Small intestine (tissue), 7 donors: Measurements from ENCODE around the gene SMYD3. TPM values are rescaled to one million over a fixed set of nuclear protein-coding genes. Genes with fewer than 3 reads are reported as not detected.

ENCODE experiments used
- DNase-seq, 2 donors: peaks; one replicate each; pipeline versions ENCODE4 v3.0.0 to v3.0.0-alpha.2; 2013
- FAIRE-seq: peaks from 2 replicates; lab custom pipeline; 2012; peaks lifted over from hg19 to GRCh38; lab: Jason Lieb, UNC
- H3K27ac ChIP-seq, 3 donors: one replicate each; pipeline ENCODE4 v1.5.1; 2013; ENCODE audit warnings: low read length in 2 of 3, mild to moderate bottlenecking in 2 of 3, control low read depth in 1 of 3, inconsistent platforms in 1 of 3, low read depth in 1 of 3, moderate library complexity in 1 of 3
- H3K27me3 ChIP-seq, 3 donors: one replicate each; pipeline ENCODE4 v1.6.1; 2013; ENCODE audit warnings: low read length in 3 of 3, inconsistent platforms in 1 of 3; ENCODE audit not compliant: control insufficient read depth in 3 of 3, insufficient read depth in 3 of 3
- H3K36me3 ChIP-seq, 3 donors: one replicate each; pipeline ENCODE4 v1.6.1; 2013; ENCODE audit warnings: low read length in 3 of 3, inconsistent platforms in 1 of 3, low read depth in 1 of 3, mild to moderate bottlenecking in 1 of 3, moderate library complexity in 1 of 3; ENCODE audit not compliant: control insufficient read depth in 3 of 3, insufficient read depth in 2 of 3
- H3K4me1 ChIP-seq, 3 donors: one replicate each; pipeline ENCODE4 v1.6.1; 2013; ENCODE audit warnings: low read length in 2 of 3, inconsistent platforms in 1 of 3, low read depth in 1 of 3, mild to moderate bottlenecking in 1 of 3, moderate library complexity in 1 of 3; ENCODE audit not compliant: control insufficient read depth in 3 of 3, insufficient read depth in 2 of 3
- H3K4me3 ChIP-seq, 3 donors: one replicate each; pipeline ENCODE4 v1.5.1; 2013; ENCODE audit warnings: low read length in 3 of 3, control low read depth in 1 of 3, inconsistent platforms in 1 of 3, low read depth in 1 of 3, mild to moderate bottlenecking in 1 of 3, moderate library complexity in 1 of 3
- H3K9me3 ChIP-seq, 2 donors: one replicate each; pipeline ENCODE4 v1.6.1; 2013; ENCODE audit warnings: low read depth in 1 of 2, low read length in 1 of 2; ENCODE audit not compliant: control insufficient read depth in 2 of 2, insufficient read depth in 1 of 2
- whole genome bisulfite sequencing, 3 donors: extraction: QIAGEN DNeasy Blood & Tissue Kit; methylation state at CpG; one replicate each; pipeline ENCODE4 v1.1.7; 2013; 5-methylcytosine and 5-hydroxymethylcytosine counted together
- polyA plus RNA-seq, 4 donors: library from polyadenylated mRNA; stranded (reverse) in 3 of 4; unstranded in 1 of 4; fragments of 200-250 nt in 3 of 4; fragments of 120-200 nt in 1 of 4; gene quantifications; one replicate each; pipeline versions ENCODE4 v1.2.1 to v1.2.3, GENCODE V29; 2013
- donor health status: healthy with polysubstance abuse.
- donor health status: control.
- donor health status: control.
- donor health status: Bipolar disorder and iron deficiency.
- donor health status: healthy.

The SMYD3 gene
- polyA plus RNA-seq, 4 donors = 5.4 to 10.1 (median 8.5) TPM

- FAIRE-seq (no peak), DNase-seq (no peak)
- H3K4me3 ChIP-seq = no peak overlapping the region
- H3K9me3 ChIP-seq = no peaks in the 10 kb centered on the region
- peaks cover 0 to 6% (median 0%) of the 10 kb centered on the region in 3 donors for H3K4me1 ChIP-seq
- WGBS, 3 donors = 51 to 73% (median 57%) methylated on average over 2 of the region's 2 CpGs
- no peaks in the 10 kb centered on the region for H3K27me3 ChIP-seq
- no peaks in the 10 kb centered on the region for H3K36me3 ChIP-seq
- H3K27ac ChIP-seq = no peak overlapping the region
These were observed 519.9 kb downstream of the SMYD3 start for GRCh38 chr1:245987219-245987545.

GRCh38 chr1:245986404-245987218, 520.5 kb downstream of the SMYD3 start:
- Histone ChIP-seq H3K27ac (no peak overlapping the region), H3K9me3 (no peaks in the 10 kb centered on the region), H3K36me3 (no peaks in the 10 kb centered on the region), H3K27me3 (no peaks in the 10 kb centered on the region), H3K4me1 (peaks cover 0 to 6% (median 0%) of the 10 kb centered on the region in 3 donors), H3K4me3 (no peak overlapping the region)
- no peak for DNase-seq
- no peak for FAIRE-seq
- 28 to 54% (median 36%) methylated on average over 12 of the region's 12 CpGs for WGBS, 3 donors

- no peaks in the 10 kb centered on the region for H3K4me1 ChIP-seq
- no peaks in the 10 kb centered on the region for H3K9me3 ChIP-seq
- no peak for DNase-seq
- no peaks in the 10 kb centered on the region for H3K36me3 ChIP-seq
- no peak overlapping the region for H3K27ac ChIP-seq
- FAIRE-seq = no peak
- WGBS, 3 donors = 90 to 95% (median 90%) methylated on average over 7 of the region's 7 CpGs
- no peak overlapping the region for H3K4me3 ChIP-seq
- H3K27me3 ChIP-seq = no peaks in the 10 kb centered on the region
These were observed 522.5 kb downstream of the SMYD3 start for GRCh38 chr1:245984390-245985155.

GRCh38 chr1:245983294-245983967, 523.6 kb downstream of the SMYD3 start:
- H3K27me3 ChIP-seq = no peaks in the 10 kb centered on the region
- no peak for DNase-seq
- FAIRE-seq = no peak
- H3K36me3 ChIP-seq = no peaks in the 10 kb centered on the region
- no peaks in the 10 kb centered on the region for H3K9me3 ChIP-seq
- WGBS, 3 donors = 84 to 90% (median 88%) methylated on average over 7 of the region's 7 CpGs
- no peak overlapping the region for H3K4me3 ChIP-seq
- H3K4me1 ChIP-seq = no peaks in the 10 kb centered on the region
- no peak overlapping the region for H3K27ac ChIP-seq

- H3K4me3 ChIP-seq = no peak overlapping the region
- H3K9me3 ChIP-seq = no peaks in the 10 kb centered on the region
- FAIRE-seq (no peak), DNase-seq (no peak)
- H3K27ac ChIP-seq = no peak overlapping the region
- H3K27me3 ChIP-seq = no peaks in the 10 kb centered on the region
- no peaks in the 10 kb centered on the region for H3K36me3 ChIP-seq
- 79 to 90% (median 82%) methylated on average over 9 of the region's 9 CpGs for WGBS, 3 donors
- no peaks in the 10 kb centered on the region for H3K4me1 ChIP-seq
These were observed 527.5 kb downstream of the SMYD3 start for GRCh38 chr1:245979589-245979988.

GRCh38 chr1:245978915-245979314, 528.2 kb downstream of the SMYD3 start:
- Histone ChIP-seq H3K4me1 (no peaks in the 10 kb centered on the region), H3K36me3 (no peaks in the 10 kb centered on the region), H3K27me3 (no peaks in the 10 kb centered on the region), H3K4me3 (no peak overlapping the region), H3K9me3 (no peaks in the 10 kb centered on the region), H3K27ac (no peak overlapping the region)
- DNase-seq = no peak
- 86 to 96% (median 89%) methylated on average over 3 of the region's 3 CpGs for WGBS, 3 donors
- FAIRE-seq = no peak

GRCh38 chr1:245972476-245972875, 534.6 kb downstream of the SMYD3 start:
- Histone ChIP-seq H3K27ac (no peak overlapping the region), H3K27me3 (no peaks in the 10 kb centered on the region), H3K9me3 (no peaks in the 10 kb centered on the region), H3K36me3 (no peaks in the 10 kb centered on the region), H3K4me1 (no peaks in the 10 kb centered on the region), H3K4me3 (no peak overlapping the region)
- DNase-seq (no peak), FAIRE-seq (no peak)
- WGBS, 3 donors = 88 to 97% (median 92%) methylated on average over 5 of the region's 5 CpGs

- Histone ChIP-seq H3K36me3 (no peaks in the 10 kb centered on the region), H3K4me3 (no peak overlapping the region), H3K27me3 (no peaks in the 10 kb centered on the region), H3K27ac (no peak overlapping the region), H3K4me1 (no peaks in the 10 kb centered on the region), H3K9me3 (no peaks in the 10 kb centered on the region)
- WGBS, 3 donors = 99 to 100% (median 99%) methylated on average over 2 of the region's 2 CpGs
- DNase-seq (no peak), FAIRE-seq (no peak)
These were observed 535.4 kb downstream of the SMYD3 start for GRCh38 chr1:245971711-245972085.
